SU-DHL-6 (cell line): ENCODE data around the gene SH3BP2.

Experiments used
- H2AFZ ChIP-seq: fragments of 200-600 bp; sonication (generic); 2 replicates; pipeline ENCODE4 v1.6.1; 2014; ENCODE audit warnings: low read depth, mild to moderate bottlenecking, moderate library complexity, mixed read lengths, antibody characterized with exemption, low read length; ENCODE audit not compliant: severe bottlenecking
- H3F3A ChIP-seq: fragments of 200-600 bp; shearing (Covaris generic); 2 replicates; pipeline ENCODE4 v1.6.0; 2016; ENCODE audit warnings: antibody characterized with exemption, mild to moderate bottlenecking; ENCODE audit not compliant: insufficient read depth
- H3K27ac ChIP-seq: fragments of 200-600 bp; sonication (generic); 2 replicates; pipeline ENCODE4 v1.5.1; 2016; ENCODE audit warnings: low read depth, mild to moderate bottlenecking, low read length, moderate library complexity, mixed read lengths
- H3K27me3 ChIP-seq: fragments of 200-600 bp; sonication (generic), shearing (Covaris generic); 2 replicates; pipeline ENCODE4 v1.6.0; 2014; ENCODE audit warnings: mild to moderate bottlenecking, low read length
- H3K36me3 ChIP-seq: fragments of 200-600 bp; sonication (generic); 2 replicates; pipeline ENCODE4 v1.6.1; 2014; ENCODE audit warnings: mild to moderate bottlenecking, low read length, mixed read lengths
- H3K4me2 ChIP-seq: fragments of 300-600, 200-600 bp; shearing (Covaris generic), sonication (generic); 2 replicates; pipeline ENCODE4 v1.6.0; 2014; ENCODE audit warnings: low read length, low read depth, mild to moderate bottlenecking; ENCODE audit not compliant: poor library complexity, severe bottlenecking
- H3K4me3 ChIP-seq: fragments of 200-600 bp; sonication (generic); 2 replicates; pipeline ENCODE4 v1.5.1; 2014; ENCODE audit warnings: antibody characterized with exemption, low read length, mild to moderate bottlenecking, mixed read lengths; ENCODE audit not compliant: insufficient read depth, poor library complexity, severe bottlenecking
- H3K79me2 ChIP-seq: fragments of 200-600 bp; sonication (generic); 2 replicates; pipeline ENCODE4 v1.6.1; 2014; ENCODE audit warnings: mild to moderate bottlenecking, low read length, moderate library complexity; ENCODE audit not compliant: insufficient read depth
- H3K9ac ChIP-seq: fragments of 200-600 bp; sonication (generic); 2 replicates; pipeline ENCODE4 v1.7.0; 2014; ENCODE audit warnings: mild to moderate bottlenecking, low read length
- H3K9me2 ChIP-seq: fragments of 200-600 bp; sonication (generic); replicated peaks from 2 replicates; pipeline ENCODE4 v1.6.1; 2014; ENCODE audit warnings: low read length; ENCODE audit not compliant: insufficient read depth
- H3K9me3 ChIP-seq: fragments of 200-600 bp; sonication (generic); 2 replicates; pipeline ENCODE4 v1.6.1; 2014; ENCODE audit warnings: low read length, mixed read lengths; ENCODE audit not compliant: insufficient read depth
- H4K20me1 ChIP-seq: fragments of 200-600 bp; sonication (generic); 2 replicates; pipeline ENCODE4 v1.6.1; 2014; ENCODE audit warnings: low read depth, mild to moderate bottlenecking, antibody characterized with exemption, low read length, moderate library complexity, mixed read lengths
- CTCF ChIP-seq: fragments of 200-600 bp; sonication (generic); IDR thresholded peaks from one replicate; pipeline ENCODE4 v1.5.1; 2017; ENCODE audit warnings: antibody characterized with exemption, mild to moderate bottlenecking, low read length, moderate library complexity; ENCODE audit not compliant: insufficient read depth, poor library complexity, severe bottlenecking
- EZH2phosphoT487 ChIP-seq: fragments of 200-600 bp; sonication (generic), shearing (Covaris generic); conservative IDR thresholded peaks from 2 replicates; pipeline ENCODE4 v1.6.1; 2018; ENCODE audit warnings: mild to moderate bottlenecking, antibody characterized with exemption, low read length, moderate library complexity, mixed read lengths

The SH3BP2 gene

DNA sequence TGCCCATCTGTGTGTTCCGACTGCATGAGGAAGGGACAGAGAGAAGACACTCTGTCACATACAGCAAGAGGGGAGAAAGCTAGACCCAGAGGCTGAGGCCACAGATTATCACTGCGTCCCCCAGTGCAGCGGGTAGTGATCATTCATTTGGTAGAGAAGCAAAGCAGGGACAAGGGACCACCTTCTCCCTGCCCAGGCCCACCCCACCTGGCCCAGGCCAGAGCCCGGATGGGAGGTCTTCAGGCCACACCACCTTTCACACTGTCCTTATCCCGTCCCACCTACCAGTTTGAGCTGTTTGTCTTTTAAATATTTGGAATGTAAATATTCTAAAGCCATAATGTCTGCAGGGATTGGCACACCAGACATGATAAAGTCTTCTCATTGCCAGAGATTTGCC lies 47.4 kb upstream of the SH3BP2 start:
- Histone ChIP-seq H3K27me3 (no peaks in the 10 kb centered on the region), H3K4me2 (no peak overlapping the region), H3K4me3 (no peak overlapping the region), H3K27ac (peak overlapping the region; percentile 67), H3K9me2 (no peaks in the 10 kb centered on the region), H3F3A (no peaks in the 10 kb centered on the region), H3K9me3 (no peaks in the 10 kb centered on the region), H2AFZ (no peak overlapping the region), H3K9ac (no peak overlapping the region), H3K36me3 (no peaks in the 10 kb centered on the region), H3K79me2 (0 out of 2 replicates have a peak, but pooled peaks cover 10% of the 10 kb centered on the region), H4K20me1 (no peaks in the 10 kb centered on the region)
- TF ChIP-seq CTCF (no peak), EZH2phosphoT487 (no peak)

- H3K4me3 ChIP-seq, result no peak overlapping the region
- no peaks in the 10 kb centered on the region for H3K36me3 ChIP-seq
- H3K9me2 ChIP-seq, result no peaks in the 10 kb centered on the region
- 0 out of 2 replicates have a peak, but pooled peaks cover 10% of the 10 kb centered on the region for H3K79me2 ChIP-seq
- no peaks in the 10 kb centered on the region for H3K27me3 ChIP-seq
- TF ChIP-seq EZH2phosphoT487 (no peak), CTCF (no peak)
- peak overlapping the region; percentile 37 for H3K4me2 ChIP-seq
- no peak overlapping the region for H2AFZ ChIP-seq
- H3K9me3 ChIP-seq, result no peaks in the 10 kb centered on the region
- H3F3A ChIP-seq, result no peaks in the 10 kb centered on the region
- peak overlapping the region; percentile 67 for H3K27ac ChIP-seq
- peak overlapping the region; percentile 31; the same call in 1 of the 2 replicates for H3K9ac ChIP-seq
- H4K20me1 ChIP-seq, result no peaks in the 10 kb centered on the region
Observed at GRCh38 chr4:2745981-2746806, 46.7 kb upstream of the SH3BP2 start.

GRCh38 chr4:2746891-2747695 lies 45.8 kb upstream of the SH3BP2 start:
- Histone ChIP-seq H3K27ac (peak overlapping the region; percentile 67), H3K79me2 (peaks cover 18% of the 10 kb centered on the region; the same call in 1 of the 2 replicates), H4K20me1 (no peaks in the 10 kb centered on the region), H2AFZ (no peak overlapping the region), H3K36me3 (no peaks in the 10 kb centered on the region), H3K27me3 (no peaks in the 10 kb centered on the region), H3F3A (no peaks in the 10 kb centered on the region), H3K9ac (0 out of 2 replicates have a peak overlapping the region, but pooled peaks have one; percentile 31), H3K9me2 (no peaks in the 10 kb centered on the region), H3K9me3 (no peaks in the 10 kb centered on the region), H3K4me2 (peak overlapping the region; percentile 37), H3K4me3 (no peak overlapping the region)
- TF ChIP-seq EZH2phosphoT487 (no peak), CTCF (no peak)
